Neural progenitor cell (in vitro differentiated cells): ENCODE results near the gene SGCD. TPM values are rescaled to one million over a fixed set of nuclear protein-coding genes. Genes with fewer than 3 reads are reported as not detected.

ENCODE experiments used
- DNase-seq: peaks from one replicate; pipeline ENCODE4 v3.0.0-alpha.2; 2016; ENCODE audit warnings: low spot score
- H2AFZ ChIP-seq: fragments of 200-600 bp; sonication (generic); replicated peaks from 2 replicates; pipeline ENCODE4 v1.6.1; 2016; ENCODE audit warnings: antibody characterized with exemption
- H3F3A ChIP-seq: fragments of 200-600 bp; sonication (generic); 2 replicates; pipeline ENCODE4 v1.6.1; 2016; ENCODE audit warnings: antibody characterized with exemption, low read depth
- H3K27ac ChIP-seq: fragments of 200-600 bp; sonication (generic); 2 replicates; pipeline ENCODE4 v1.5.1; 2016; ENCODE audit warnings: mild to moderate bottlenecking
- H3K27me3 ChIP-seq: fragments of 200-600 bp; sonication (generic); 2 replicates; pipeline ENCODE4 v1.6.1; 2016; ENCODE audit warnings: mild to moderate bottlenecking, moderate library complexity
- H3K36me3 ChIP-seq: fragments of 200-600 bp; sonication (generic); 2 replicates; pipeline ENCODE4 v1.5.1; 2016
- H3K4me1 ChIP-seq: fragments of 200-600 bp; sonication (generic); 2 replicates; pipeline ENCODE4 v1.6.1; 2016; ENCODE audit warnings: mixed run types
- H3K4me2 ChIP-seq: fragments of 200-600 bp; sonication (generic); 2 replicates; pipeline ENCODE4 v1.6.1; 2016
- H3K4me3 ChIP-seq: fragments of 200-600 bp; sonication (generic); 2 replicates; pipeline ENCODE4 v1.5.1; 2016
- H3K79me2 ChIP-seq: fragments of 200-600 bp; sonication (generic); 2 replicates; pipeline ENCODE4 v1.6.1; 2016; ENCODE audit warnings: low read depth
- H3K9ac ChIP-seq: fragments of 200-600 bp; sonication (generic); 2 replicates; pipeline ENCODE4 v1.6.1; 2016
- H3K9me3 ChIP-seq: fragments of 200-600 bp; sonication (generic); 2 replicates; pipeline ENCODE4 v1.5.1; 2016; ENCODE audit warnings: low read depth
- H4K20me1 ChIP-seq: fragments of 200-600 bp; sonication (generic); 2 replicates; pipeline ENCODE4 v1.6.1; 2016; ENCODE audit warnings: low read depth
- H3K27ac Mint-ChIP-seq: 3 replicates; pipeline ENCODE4 v1.8.0; 2021; ENCODE audit warnings: mixed read lengths
- H3K27me3 Mint-ChIP-seq: 2 replicates; pipeline ENCODE4 v1.8.0; 2022; ENCODE audit warnings: low read depth, mild to moderate bottlenecking, inconsistent platforms, moderate library complexity, mixed read lengths; ENCODE audit not compliant: insufficient read depth
- H3K36me3 Mint-ChIP-seq: 3 replicates; pipeline ENCODE4 v1.8.0; 2021; ENCODE audit warnings: mixed read lengths
- H3K4me1 Mint-ChIP-seq: 3 replicates; pipeline ENCODE4 v1.8.0; 2021; ENCODE audit warnings: mixed read lengths
- H3K4me3 Mint-ChIP-seq: 3 replicates; pipeline ENCODE4 v1.8.0; 2021; ENCODE audit warnings: mild to moderate bottlenecking, moderate library complexity, mixed read lengths
- H3K9me3 Mint-ChIP-seq: 3 replicates; pipeline ENCODE4 v1.8.0; 2020; ENCODE audit warnings: mixed read lengths
- EZH2 ChIP-seq: fragments of 200-600 bp; sonication (generic); IDR thresholded peaks from 2 replicates; pipeline ENCODE4 v1.6.1; 2017; ENCODE audit warnings: antibody characterized with exemption, mild to moderate bottlenecking, moderate library complexity
- EZH2phosphoT487 ChIP-seq: fragments of 200-600 bp; sonication (generic); IDR thresholded peaks from 2 replicates; pipeline ENCODE4 v1.6.1; 2017; ENCODE audit warnings: antibody characterized with exemption
- total RNA-seq: library from RNA; depleted of rRNA; stranded (reverse); fragments of >200 nt; gene quantifications from 2 replicates; pipeline ENCODE4 v1.2.3, GENCODE V29; 2015; ENCODE audit warnings: low replicate concordance
- TF ChIP-seq, protein P1 (sequence below): fragments of 200-600 bp; sonication (generic); IDR thresholded peaks from 2 replicates; pipeline ENCODE4 v1.5.1; 2017; ENCODE audit warnings: antibody characterized with exemption, mild to moderate bottlenecking

The SGCD gene
- total RNA-seq, 1 donor from 2014 or later: not detected

- TF ChIP-seq, protein P1, sequence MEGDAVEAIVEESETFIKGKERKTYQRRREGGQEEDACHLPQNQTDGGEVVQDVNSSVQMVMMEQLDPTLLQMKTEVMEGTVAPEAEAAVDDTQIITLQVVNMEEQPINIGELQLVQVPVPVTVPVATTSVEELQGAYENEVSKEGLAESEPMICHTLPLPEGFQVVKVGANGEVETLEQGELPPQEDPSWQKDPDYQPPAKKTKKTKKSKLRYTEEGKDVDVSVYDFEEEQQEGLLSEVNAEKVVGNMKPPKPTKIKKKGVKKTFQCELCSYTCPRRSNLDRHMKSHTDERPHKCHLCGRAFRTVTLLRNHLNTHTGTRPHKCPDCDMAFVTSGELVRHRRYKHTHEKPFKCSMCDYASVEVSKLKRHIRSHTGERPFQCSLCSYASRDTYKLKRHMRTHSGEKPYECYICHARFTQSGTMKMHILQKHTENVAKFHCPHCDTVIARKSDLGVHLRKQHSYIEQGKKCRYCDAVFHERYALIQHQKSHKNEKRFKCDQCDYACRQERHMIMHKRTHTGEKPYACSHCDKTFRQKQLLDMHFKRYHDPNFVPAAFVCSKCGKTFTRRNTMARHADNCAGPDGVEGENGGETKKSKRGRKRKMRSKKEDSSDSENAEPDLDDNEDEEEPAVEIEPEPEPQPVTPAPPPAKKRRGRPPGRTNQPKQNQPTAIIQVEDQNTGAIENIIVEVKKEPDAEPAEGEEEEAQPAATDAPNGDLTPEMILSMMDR: no peak
- no peak for TF ChIP-seq EZH2
- TF ChIP-seq EZH2phosphoT487: no peak
- H3K4me1 Mint-ChIP-seq: peaks cover 15% of the 10 kb centered on the region
- Histone ChIP-seq H4K20me1 (no peaks in the 10 kb centered on the region), H3K9me3 (no peaks in the 10 kb centered on the region), H3K4me1 (no peaks in the 10 kb centered on the region), H3F3A (no peaks in the 10 kb centered on the region), H3K79me2 (no peaks in the 10 kb centered on the region), H2AFZ (no peak overlapping the region), H3K9ac (no peak overlapping the region), H3K36me3 (no peaks in the 10 kb centered on the region), H3K4me2 (no peak overlapping the region), H3K27me3 (no peaks in the 10 kb centered on the region), H3K4me3 (no peak overlapping the region), H3K27ac (no peak overlapping the region)
- H3K27me3 Mint-ChIP-seq: peaks cover 7% of the 10 kb centered on the region
- no peaks in the 10 kb centered on the region for H3K36me3 Mint-ChIP-seq
- no peak overlapping the region for H3K27ac Mint-ChIP-seq
- H3K4me3 Mint-ChIP-seq: no peak overlapping the region
- peaks cover 24% of the 10 kb centered on the region for H3K9me3 Mint-ChIP-seq
- DNase-seq: no peak
These were observed 159.7 kb downstream of the SGCD start for GRCh38 chr5:156486394-156487238.

DNA sequence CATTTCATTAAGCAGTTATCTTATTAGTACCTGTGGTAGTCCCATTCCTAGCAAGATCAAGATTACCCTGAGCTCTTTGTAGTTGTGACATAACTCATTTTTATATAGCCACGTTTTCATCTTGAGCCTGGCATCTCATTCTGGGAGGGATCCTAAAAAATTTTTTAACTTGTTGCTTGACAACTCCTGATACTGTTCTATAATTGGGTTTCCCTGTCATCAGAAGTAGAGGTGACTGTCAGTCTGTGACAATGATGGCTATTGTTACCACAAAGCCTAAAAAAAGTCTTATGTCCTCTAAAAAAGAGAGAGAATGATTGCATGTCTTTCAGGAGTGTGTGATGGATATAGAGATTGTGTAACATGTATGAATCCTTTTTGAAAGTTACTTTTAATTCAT is 164.8 kb downstream of the SGCD start:
- no peaks in the 10 kb centered on the region for H3K9me3 ChIP-seq
- no peak overlapping the region for H3K4me2 ChIP-seq
- peaks cover 17% of the 10 kb centered on the region for H3K9me3 Mint-ChIP-seq
- H4K20me1 ChIP-seq: no peaks in the 10 kb centered on the region
- TF ChIP-seq EZH2 (no peak), EZH2phosphoT487 (no peak)
- TF ChIP-seq, protein P1: no peak
- H3K4me3 Mint-ChIP-seq: no peak overlapping the region
- no peaks in the 10 kb centered on the region for H3F3A ChIP-seq
- H3K36me3 Mint-ChIP-seq: no peaks in the 10 kb centered on the region
- H3K36me3 ChIP-seq: no peaks in the 10 kb centered on the region
- no peak overlapping the region for H2AFZ ChIP-seq
- H3K27me3 ChIP-seq: no peaks in the 10 kb centered on the region
- no peaks in the 10 kb centered on the region for H3K4me1 ChIP-seq
- no peaks in the 10 kb centered on the region for H3K79me2 ChIP-seq
- peaks cover 4% of the 10 kb centered on the region for H3K27me3 Mint-ChIP-seq
- H3K27ac ChIP-seq: no peak overlapping the region
- H3K4me1 Mint-ChIP-seq: peaks cover 2% of the 10 kb centered on the region
- H3K4me3 ChIP-seq: no peak overlapping the region
- no peak overlapping the region for H3K27ac Mint-ChIP-seq
- H3K9ac ChIP-seq: no peak overlapping the region
- no peak for DNase-seq

DNA sequence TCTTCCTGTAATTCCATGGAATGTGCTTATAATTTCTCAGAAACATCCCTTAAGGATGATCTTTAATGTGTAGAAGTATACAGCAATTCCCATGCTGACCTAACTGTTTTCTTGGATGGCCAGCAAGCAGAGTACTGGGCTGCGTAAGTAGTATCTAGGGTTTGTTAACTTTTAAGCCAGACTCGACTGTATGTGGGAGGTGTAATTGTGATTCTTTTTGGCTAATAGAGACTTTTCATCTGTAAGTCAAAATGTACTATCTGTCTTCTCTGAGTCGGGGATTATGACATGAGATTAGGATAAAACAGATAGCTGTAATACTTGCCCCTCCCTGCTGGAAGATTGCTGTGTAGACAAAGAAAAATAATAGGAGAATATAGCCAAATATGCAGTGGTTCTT is 169.3 kb downstream of the SGCD start:
- H3K4me2 ChIP-seq: no peak overlapping the region
- H3K27ac ChIP-seq: no peak overlapping the region
- Mint-ChIP-seq H3K4me1 (peaks cover 18% of the 10 kb centered on the region), H3K36me3 (no peaks in the 10 kb centered on the region), H3K9me3 (no peaks in the 10 kb centered on the region), H3K4me3 (no peak overlapping the region), H3K27me3 (no peaks in the 10 kb centered on the region), H3K27ac (no peak overlapping the region)
- no peaks in the 10 kb centered on the region for H3K9me3 ChIP-seq
- DNase-seq: no peak
- no peak for TF ChIP-seq EZH2
- no peak for TF ChIP-seq EZH2phosphoT487
- TF ChIP-seq, protein P1: no peak
- peaks cover 6% of the 10 kb centered on the region for H3K4me1 ChIP-seq
- no peak overlapping the region for H2AFZ ChIP-seq
- H3F3A ChIP-seq: no peaks in the 10 kb centered on the region
- no peak overlapping the region for H3K4me3 ChIP-seq
- no peaks in the 10 kb centered on the region for H4K20me1 ChIP-seq
- H3K9ac ChIP-seq: no peak overlapping the region
- H3K79me2 ChIP-seq: no peaks in the 10 kb centered on the region
- H3K36me3 ChIP-seq: no peaks in the 10 kb centered on the region
- H3K27me3 ChIP-seq: no peaks in the 10 kb centered on the region
